GM12878 (cell line): Measurements from ENCODE around the gene CAPN8. TPM values are rescaled to one million over a fixed set of nuclear protein-coding genes. Genes with fewer than 3 reads are reported as not detected.

ENCODE experiments used
- ATAC-seq: fragments of 200-7000 bp; cut with Tn5 transposase; 3 replicates; pipeline ENCODE4 v1.9.1; 2020; ENCODE audit warnings: mild to moderate bottlenecking, moderate library complexity
- BruUV-seq: library from RNA; stranded (reverse); fragments of 400-500 nt; replicated peaks from 2 replicates; lab custom pipeline; 2021; lab: Mats Ljungman, UMichigan
- CTCF ChIA-PET: fragments of 300-600 bp; sonication (Branson Sonifier 250); formaldehyde crosslinking; extraction: SDS; loops from one replicate; lab custom pipeline; 2021; ENCODE audit warnings: inconsistent platforms; lab: Yijun Ruan, JAX
- POLR2A ChIA-PET: fragments of 350-600 bp; formaldehyde crosslinking; extraction: SDS; loops from one replicate; lab custom pipeline; 2021; ENCODE audit warnings: inconsistent platforms; lab: Charles Lee
- RAD21 ChIA-PET: fragments of 300-600 bp; sonication (Branson Sonifier 250); formaldehyde crosslinking; loops from one replicate; lab custom pipeline; 2023; ENCODE audit warnings: antibody characterized with exemption; ENCODE audit not compliant: unreplicated experiment; lab: Charles Lee
- SMC1A ChIA-PET: fragments of 300-600 bp; sonication (Branson Sonifier 250); formaldehyde crosslinking; loops from one replicate; lab custom pipeline; 2023; ENCODE audit not compliant: unreplicated experiment, uncharacterized antibody; lab: Charles Lee
- DNase-seq: peaks from one replicate; pipeline ENCODE4 v3.0.0-alpha.2; 2011; ENCODE audit warnings: low read depth, low spot score
- FAIRE-seq: peaks from 3 replicates; lab custom pipeline; 2011; peaks lifted over from hg19 to GRCh38; lab: Jason Lieb, UNC
- H2AFZ ChIP-seq: 2 replicates; pipeline ENCODE4 v1.6.0; 2011; ENCODE audit warnings: low read depth, low read length, control low read depth; ENCODE audit not compliant: control insufficient read depth
- H3K27ac ChIP-seq: 2 replicates; pipeline ENCODE4 v1.5.1; 2011; ENCODE audit warnings: control low read depth; ENCODE audit not compliant: control insufficient read depth, insufficient read depth
- H3K27me3 ChIP-seq, 2 experiments: replicated peaks in 1 of 2; 2 replicates each; pipeline versions ENCODE4 v1.6.0 to v1.6.1; 2011; ENCODE audit warnings: low read length in 1 of 2; ENCODE audit not compliant: control insufficient read depth in 2 of 2, insufficient read depth in 2 of 2
- H3K36me3 ChIP-seq, 2 experiments: 2 replicates each; pipeline ENCODE4 v1.5.1; 2011; ENCODE audit warnings: low read length in 1 of 2; ENCODE audit not compliant: control insufficient read depth in 2 of 2, insufficient read depth in 2 of 2
- H3K4me1 ChIP-seq: 2 replicates; pipeline ENCODE4 v1.6.1; 2011; ENCODE audit warnings: mild to moderate bottlenecking, low read length, moderate library complexity, mixed read lengths; ENCODE audit not compliant: control insufficient read depth, insufficient read depth
- H3K4me2 ChIP-seq: 2 replicates; pipeline ENCODE4 v1.6.0; 2011; ENCODE audit warnings: control low read depth; ENCODE audit not compliant: control insufficient read depth, insufficient read depth
- H3K4me3 ChIP-seq: fragments of 200-600 bp; sonication (generic); 2 replicates; pipeline ENCODE4 v1.5.1; 2016
- H3K79me2 ChIP-seq: 2 replicates; pipeline ENCODE4 v1.6.0; 2011; ENCODE audit warnings: low read length; ENCODE audit not compliant: control insufficient read depth, insufficient read depth
- H3K9ac ChIP-seq: 2 replicates; pipeline ENCODE4 v1.8.0; 2011; ENCODE audit warnings: low read length, control low read depth, mixed read lengths; ENCODE audit not compliant: control insufficient read depth, insufficient read depth
- H3K9me3 ChIP-seq: replicated peaks from 3 replicates; pipeline ENCODE4 v1.5.1; 2011; ENCODE audit warnings: mild to moderate bottlenecking, low read length; ENCODE audit not compliant: control insufficient read depth, insufficient read depth
- H4K20me1 ChIP-seq: 2 replicates; pipeline ENCODE4 v1.6.0; 2011; ENCODE audit not compliant: control insufficient read depth, insufficient read depth
- CEBPZ ChIP-seq: fragments of 150-350 bp; IDR thresholded peaks from 2 replicates; pipeline ENCODE4 v1.6.1; 2016; ENCODE audit warnings: low read depth, low read length
- FOXK2 ChIP-seq: fragments of 450-650 bp; IDR thresholded peaks from 2 replicates; pipeline ENCODE4 v1.6.1; 2017; ENCODE audit warnings: mild to moderate bottlenecking, moderate library complexity
- FOXM1 ChIP-seq: IDR thresholded peaks from 2 replicates; pipeline ENCODE4 v1.6.1; 2012; ENCODE audit warnings: low read depth, mild to moderate bottlenecking, inconsistent platforms, low read length, moderate library complexity
- MAX ChIP-seq: IDR thresholded peaks from 2 replicates; pipeline ENCODE4 v1.6.1; 2012; ENCODE audit warnings: low read depth, low read length, improper control_type of control experiment
- MYB ChIP-seq: fragments of 150-350 bp; IDR thresholded peaks from 2 replicates; pipeline ENCODE4 v1.6.1; 2014; ENCODE audit warnings: mild to moderate bottlenecking, low read depth, low read length, borderline replicate concordance
- NR2C1 ChIP-seq: fragments of 450-650 bp; IDR thresholded peaks from 2 replicates; pipeline ENCODE4 v1.6.1; 2017; ENCODE audit warnings: antibody characterized with exemption, mild to moderate bottlenecking, moderate library complexity
- NR2C2 ChIP-seq: IDR thresholded peaks from 2 replicates; pipeline ENCODE4 v1.6.1; 2011; ENCODE audit warnings: borderline replicate concordance, low read depth; ENCODE audit not compliant: control insufficient read depth, insufficient read length
- POU2F2 ChIP-seq: IDR thresholded peaks from 3 replicates; pipeline ENCODE4 v1.6.1; 2011; ENCODE audit warnings: low read depth, mild to moderate bottlenecking, low read length, borderline replicate concordance
- RFX5 ChIP-seq: IDR thresholded peaks from 2 replicates; pipeline ENCODE4 v1.6.1; 2011; ENCODE audit warnings: low read depth, low read length, improper control_type of control experiment
- RUNX3 ChIP-seq: IDR thresholded peaks from 2 replicates; pipeline ENCODE4 v1.6.1; 2012; ENCODE audit warnings: low read length, inconsistent platforms
- TBL1XR1 ChIP-seq: IDR thresholded peaks from 2 replicates; pipeline ENCODE4 v1.6.1; 2012; ENCODE audit warnings: low read depth, low read length, improper control_type of control experiment
- ZBTB40 ChIP-seq: fragments of 450-650 bp; IDR thresholded peaks from 2 replicates; pipeline ENCODE4 v1.6.1; 2016; ENCODE audit warnings: mild to moderate bottlenecking, moderate library complexity, borderline replicate concordance
- ZNF24 ChIP-seq: fragments of 450-650 bp; IDR thresholded peaks from 2 replicates; pipeline ENCODE4 v1.6.1; 2017; ENCODE audit warnings: antibody characterized with exemption, mild to moderate bottlenecking
- ZZZ3 ChIP-seq: IDR thresholded peaks from 2 replicates; pipeline ENCODE4 v1.6.1; 2011; ENCODE audit warnings: low read depth; ENCODE audit not compliant: control insufficient read depth, insufficient read length
- WGBS: methylation state at CpG from one replicate; pipeline ENCODE4 v1.1.6; 2016; ENCODE audit warnings: low lambda C conversion rate; ENCODE audit not compliant: insufficient replicate concordance, insufficient coverage; ENCODE audit errors: missing lambda C conversion rate; 5-methylcytosine and 5-hydroxymethylcytosine counted together
- in situ Hi-C: fragments of 300-500 bp; cut with MboI; formaldehyde crosslinking; loops from 9 replicates; pipeline ENCODE4 v1.14.3; 2018; ENCODE audit warnings: mixed read lengths
- intact Hi-C: fragments of 100-400 bp; cut with micrococcal nuclease; formaldehyde crosslinking; loops from one replicate; pipeline ENCODE4 v1.14.2; 2022; ENCODE audit not compliant: unreplicated experiment
- polyA plus RNA-seq, 11 experiments: library from polyadenylated mRNA; depleted of rRNA in 4 of 11; unstranded in 6 of 11; stranded (reverse) in 5 of 11; fragments of >200 nt; fragmentation: Nextera tagmentation in 4 of 11; fragmentation: Illumina TruSeq in 1 of 11; extraction: Ambion mirVana in 4 of 11; extraction: Trizol in 1 of 11; gene quantifications; 1 replicate in 1 of 11; 2 replicates in 10 of 11; pipeline versions ENCODE4 v1.2.1 to v1.2.3, GENCODE V29; 2011 to 2016; ENCODE audit warnings: inconsistent platforms in 2 of 11, missing spikeins in 2 of 11, low read depth in 1 of 11
- total RNA-seq, 4 experiments: library from RNA; depleted of rRNA in 3 of 4; stranded (reverse); fragments of >200 nt in 3 of 4; fragmentation: Illumina TruSeq in 1 of 4; extraction: Trizol in 1 of 4; gene quantifications; 2 replicates each; pipeline versions ENCODE4 v1.2.1 to v1.2.3, GENCODE V29; 2013 to 2021

The CAPN8 gene
- total and polyA plus RNA-seq, 10 of the 15 experiments (the other 5 are each of a cell fraction or from before 2014, with no cell fraction given), result 6.4 to 30.7 (median 12.3) TPM

GRCh38 chr1:223678841-223679240 is 13.3 kb upstream of the CAPN8 start:
- H3K27me3 ChIP-seq, result no peaks in the 10 kb centered on the region
- H3K9me3 ChIP-seq, result peaks cover 2% of the 10 kb centered on the region; the same call in 1 of the 3 replicates
- ChIA-PET RAD21 (interaction anchor here (0.9 to 1.2 kb wide), 3 partner anchors 122 to 147 kb away, joined by 3 to 7 read pairs (median 5); no protein-coding TSS in a partner anchor), SMC1A (interaction anchor here (0.9 to 2.0 kb wide), 5 partner anchors 19 to 589 kb away, joined by 3 to 8 read pairs (median 4); no protein-coding TSS in a partner anchor), POLR2A (no interaction called here), CTCF (interaction anchor here (0.6 to 8.4 kb wide), 5 partner anchors 51 to 805 kb away, joined by 3 to 72 read pairs (median 4); no protein-coding TSS in a partner anchor)
- H4K20me1 ChIP-seq, result no peaks in the 10 kb centered on the region
- no peak overlapping the region for H2AFZ ChIP-seq
- H3K4me2 ChIP-seq, result no peak overlapping the region
- no peak overlapping the region for H3K4me3 ChIP-seq
- FAIRE-seq (no peak), ATAC-seq (no peak), DNase-seq (no peak)
- H3K36me3 ChIP-seq, result no peaks in the 10 kb centered on the region
- H3K4me1 ChIP-seq, result no peaks in the 10 kb centered on the region
- H3K27ac ChIP-seq, result no peak overlapping the region
- BruUV-seq, result no TSS peak
- H3K9ac ChIP-seq, result no peak overlapping the region
- intact Hi-C loops (no loop called here), in situ Hi-C loops (loop anchor here (5.0 kb wide), 1 partner anchor 547 kb away; no protein-coding TSS in a partner anchor)
- H3K79me2 ChIP-seq, result no peaks in the 10 kb centered on the region
- WGBS, result 35% methylated on average over 6 of the region's 6 CpGs
- no peak for TF ChIP-seq TBL1XR1
- TF ChIP-seq RUNX3, result no peak
- TF ChIP-seq POU2F2, result no peak
- no peak for TF ChIP-seq FOXK2
- TF ChIP-seq MYB, result no peak
- TF ChIP-seq NR2C1, result no peak
- no peak for TF ChIP-seq ZBTB40
- TF ChIP-seq MAX, result no peak
- TF ChIP-seq ZNF24, result no peak
- TF ChIP-seq CEBPZ, result no peak
- TF ChIP-seq FOXM1, result no peak
- TF ChIP-seq RFX5, result no peak
- no peak for TF ChIP-seq ZZZ3
- TF ChIP-seq NR2C2, result no peak
